SK-N-SH (cell line): ENCODE data around the gene FCMR. TPM values are rescaled to one million over a fixed set of nuclear protein-coding genes. Genes with fewer than 3 reads are reported as not detected.

Experiments
- CTCF ChIA-PET: fragments of 300-600, 350-600 bp; formaldehyde crosslinking; extraction: SDS; loops from one replicate; lab custom pipeline; 2021; lab: Yijun Ruan, JAX
- POLR2A ChIA-PET: fragments of 350-600 bp; sonication (Branson Sonifier 250); formaldehyde crosslinking; extraction: SDS; loops from one replicate; lab custom pipeline; 2020; ENCODE audit warnings: antibody characterized with exemption, inconsistent platforms; lab: Yijun Ruan, JAX
- DNase-seq: peaks from one replicate; pipeline ENCODE4 v3.0.0; 2012
- H2AFZ ChIP-seq: fragments of 200-600 bp; sonication (generic); 2 replicates; pipeline ENCODE4 v1.8.1; 2016; ENCODE audit warnings: antibody characterized with exemption, mild to moderate bottlenecking, low read depth
- H3F3A ChIP-seq: fragments of 200-600 bp; sonication (generic); replicated peaks from 2 replicates; pipeline ENCODE3; 2016; ENCODE audit warnings: antibody characterized with exemption, mild to moderate bottlenecking; ENCODE audit not compliant: insufficient read depth
- H3K27ac ChIP-seq, 2 experiments: fragments of 200-500 bp in 1 of 2; fragments of 200-600 bp in 1 of 2; sonication (Bioruptor generic) in 1 of 2; sonication (generic), shearing (Covaris generic) in 1 of 2; 2 replicates each; pipeline versions ENCODE4 v1.5.1 to v1.6.1; 2014 to 2016; ENCODE audit warnings: low read depth in 2 of 2, inconsistent platforms in 1 of 2, low read length in 1 of 2, mild to moderate bottlenecking in 1 of 2, mixed read lengths in 1 of 2
- H3K27me3 ChIP-seq: fragments of 200-600 bp; sonication (generic), shearing (Covaris generic); 2 replicates; pipeline ENCODE4 v1.6.1; 2016; ENCODE audit warnings: mixed run types; ENCODE audit not compliant: insufficient read depth
- H3K36me3 ChIP-seq, 2 experiments: fragments of 200-500 bp in 1 of 2; fragments of 200-600 bp in 1 of 2; sonication (Bioruptor generic) in 1 of 2; sonication (generic) in 1 of 2; replicated peaks in 1 of 2; 2 replicates each; pipeline versions ENCODE3 to v1.5.1; 2014 to 2016; ENCODE audit warnings: low read length in 1 of 2, mild to moderate bottlenecking in 1 of 2; ENCODE audit not compliant: insufficient read depth in 2 of 2, control insufficient read depth in 1 of 2
- H3K4me1 ChIP-seq, 2 experiments: fragments of 200-500 bp in 1 of 2; fragments of 200-600 bp in 1 of 2; sonication (Bioruptor generic) in 1 of 2; sonication (generic), shearing (Covaris generic) in 1 of 2; 2 replicates each; pipeline versions ENCODE4 v1.5.1 to v1.6.1; 2014 to 2016; ENCODE audit warnings: low read depth in 1 of 2, low read length in 1 of 2, mixed run types in 1 of 2; ENCODE audit not compliant: insufficient read depth in 2 of 2, control insufficient read depth in 1 of 2
- H3K4me2 ChIP-seq: fragments of 200-600 bp; sonication (generic), shearing (Covaris generic); 2 replicates; pipeline ENCODE4 v1.6.1; 2017; ENCODE audit warnings: mixed run types
- H3K4me3 ChIP-seq, 2 experiments: fragments of 200-500 bp in 1 of 2; fragments of 200-600 bp in 1 of 2; sonication (Bioruptor generic) in 1 of 2; sonication (generic), shearing (Covaris generic) in 1 of 2; 2 replicates each; pipeline versions ENCODE4 v1.5.1 to v1.8.1; 2014 to 2016; ENCODE audit warnings: low read depth in 2 of 2, inconsistent platforms in 1 of 2, low read length in 1 of 2, mild to moderate bottlenecking in 1 of 2, mixed read lengths in 1 of 2, moderate library complexity in 1 of 2
- H3K79me2 ChIP-seq: fragments of 200-600 bp; sonication (generic); 2 replicates; pipeline ENCODE4 v1.8.1; 2017; ENCODE audit warnings: mild to moderate bottlenecking; ENCODE audit not compliant: insufficient read depth
- H3K9ac ChIP-seq: fragments of 200-600 bp; sonication (generic); 2 replicates; pipeline ENCODE4 v1.6.1; 2017; ENCODE audit warnings: mixed run types
- H3K9me2 ChIP-seq: fragments of 200-600 bp; sonication (generic); 2 replicates; pipeline ENCODE4 v1.6.1; 2017; ENCODE audit warnings: mixed run types
- H3K9me3 ChIP-seq: fragments of 200-600 bp; sonication (generic); 2 replicates; pipeline ENCODE4 v1.6.1; 2017; ENCODE audit warnings: mixed run types, mild to moderate bottlenecking, moderate library complexity
- H4K20me1 ChIP-seq: fragments of 200-600 bp; sonication (generic); 2 replicates; pipeline ENCODE4 v1.6.1; 2017; ENCODE audit warnings: mild to moderate bottlenecking, mixed run types; ENCODE audit not compliant: insufficient read depth
- CTCF ChIP-seq: fragments of 200-600 bp; sonication (generic); IDR thresholded peaks from 2 replicates; pipeline ENCODE4 v1.6.1; 2017; ENCODE audit warnings: antibody characterized with exemption, mild to moderate bottlenecking, moderate library complexity
- ELF1 ChIP-seq: IDR thresholded peaks from 2 replicates; pipeline ENCODE4 v1.4.0; 2012
- EP300 ChIP-seq, 2 experiments: IDR thresholded peaks; 2 replicates each; pipeline versions ENCODE4 v1.4.0 to v1.6.1; 2012; ENCODE audit warnings: borderline replicate concordance in 1 of 2, low read depth in 1 of 2, low read length in 1 of 2
- EZH2phosphoT487 ChIP-seq: fragments of 200-600 bp; sonication (generic); IDR thresholded peaks from 2 replicates; pipeline ENCODE4 v1.6.1; 2017; ENCODE audit warnings: low read depth, mixed run types, mild to moderate bottlenecking, antibody characterized with exemption, moderate library complexity, borderline replicate concordance
- FOSL2 ChIP-seq: IDR thresholded peaks from 2 replicates; pipeline ENCODE4 v1.4.0; 2012; ENCODE audit warnings: low read depth, mild to moderate bottlenecking, moderate library complexity, borderline replicate concordance
- FOXJ3 ChIP-seq: sonication (generic); formaldehyde crosslinking; IDR thresholded peaks from 2 replicates; pipeline ENCODE4 v1.5.1; 2020; ENCODE audit warnings: mild to moderate bottlenecking, missing genetic modification reagents
- GABPA ChIP-seq: IDR thresholded peaks from 2 replicates; pipeline ENCODE4 v1.4.0; 2012; ENCODE audit warnings: low read depth, mild to moderate bottlenecking
- GATA2 ChIP-seq: sonication (generic); formaldehyde crosslinking; IDR thresholded peaks from 2 replicates; pipeline ENCODE4 v1.5.0; 2020; ENCODE audit warnings: mild to moderate bottlenecking, missing genetic modification reagents
- IRF3 ChIP-seq: fragments of 150-350 bp; IDR thresholded peaks from 2 replicates; pipeline ENCODE4 v1.6.1; 2016; ENCODE audit warnings: mild to moderate bottlenecking, low read depth, low read length
- PBX3 ChIP-seq: IDR thresholded peaks from 2 replicates; pipeline ENCODE4; 2012
- RCOR1 ChIP-seq: fragments of 150-350 bp; IDR thresholded peaks from 2 replicates; pipeline ENCODE4 v1.6.1; 2017; ENCODE audit warnings: antibody characterized with exemption, low read length
- TAF1 ChIP-seq: IDR thresholded peaks from 2 replicates; pipeline ENCODE4 v1.6.1; 2012; ENCODE audit warnings: low read depth, mild to moderate bottlenecking, low read length, moderate library complexity, borderline replicate concordance
- TCF12 ChIP-seq: IDR thresholded peaks from 2 replicates; pipeline ENCODE4 v1.4.0; 2012
- USF1 ChIP-seq: IDR thresholded peaks from 2 replicates; pipeline ENCODE4 v1.4.0; 2012; ENCODE audit warnings: low read depth, borderline replicate concordance
- YY1 ChIP-seq: IDR thresholded peaks from 2 replicates; pipeline ENCODE4 v1.4.0; 2012; ENCODE audit warnings: low read depth, mild to moderate bottlenecking
- ZBTB33 ChIP-seq: IDR thresholded peaks from 2 replicates; pipeline ENCODE4 v1.4.0; 2012; ENCODE audit warnings: low read depth, borderline replicate concordance
- WGBS: methylation state at CpG from one replicate; pipeline ENCODE4 v1.1.6; 2017; ENCODE audit warnings: low lambda C conversion rate; 5-methylcytosine and 5-hydroxymethylcytosine counted together
- polyA plus RNA-seq, 3 experiments: library from polyadenylated mRNA; depleted of rRNA; stranded (reverse); fragments of >200 nt; gene quantifications; 2 replicates each; pipeline ENCODE4 v1.2.3, GENCODE V29; 2012
- TF ChIP-seq, protein P1 (sequence below): IDR thresholded peaks from 2 replicates; pipeline ENCODE4 v1.4.0; 2012; ENCODE audit warnings: low read depth

FCMR gene
- polyA plus RNA-seq, 1 of the 3 experiments (the other 2 are of a cell fraction): 0.15 TPM

GRCh38 chr1:206926286-206926685 is 4.5 kb upstream of the FCMR start:
- CTCF ChIA-PET: interaction anchor here (0.7 to 2.7 kb wide), 5 partner anchors 9 to 438 kb away, joined by 3 to 9 read pairs (median 5); no protein-coding TSS in a partner anchor
- Histone ChIP-seq H3K4me1 (no peaks in the 10 kb centered on the region), H3K9me2 (no peaks in the 10 kb centered on the region), H3K36me3 (no peaks in the 10 kb centered on the region), H3K4me3 (no peak overlapping the region), H3K79me2 (no peaks in the 10 kb centered on the region), H3K9ac (no peak overlapping the region), H3K27me3 (no peaks in the 10 kb centered on the region), H3K4me2 (no peak overlapping the region), H3F3A (no peaks in the 10 kb centered on the region), H4K20me1 (no peaks in the 10 kb centered on the region), H3K9me3 (no peaks in the 10 kb centered on the region), H3K27ac (no peak overlapping the region), H2AFZ (no peak overlapping the region)
- TF ChIP-seq USF1 (no peak), GATA2 (CRISPR knock-in tag) (no peak), GABPA (no peak), YY1 (no peak), RCOR1 (no peak), CTCF (no peak), EZH2phosphoT487 (no peak), TCF12 (no peak), TAF1 (no peak), PBX3 (no peak), FOXJ3 (no peak), ELF1 (no peak), IRF3 (no peak), EP300 (IDR thresholded peaks at IDR 0.05; ENCODE audit: borderline replicate concordance in 1 of 2, low read depth in 1 of 2, low read length in 1 of 2) (no peak), ZBTB33 (no peak), FOSL2 (no peak)
- TF ChIP-seq, protein P1, sequence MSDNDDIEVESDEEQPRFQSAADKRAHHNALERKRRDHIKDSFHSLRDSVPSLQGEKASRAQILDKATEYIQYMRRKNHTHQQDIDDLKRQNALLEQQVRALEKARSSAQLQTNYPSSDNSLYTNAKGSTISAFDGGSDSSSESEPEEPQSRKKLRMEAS: no peak
- POLR2A ChIA-PET: no interaction called here
- WGBS: 100% methylated on average over 2 of the region's 2 CpGs
- DNase-seq: no peak
